Stomach (tissue), 4 donors: ENCODE results near the gene LRRC28.

Experiments used
- CTCF ChIP-seq, 7 experiments: fragments of 450-650 bp in 4 of 7; fragments of 200-600 bp in 3 of 7; sonication (generic) in 3 of 7; IDR thresholded peaks; one replicate each; pipeline ENCODE4 v1.5.1; 2016 to 2019; ENCODE audit warnings: antibody characterized with exemption in 7 of 7, control low read depth in 2 of 7, mild to moderate bottlenecking in 1 of 7
- EP300 ChIP-seq: sonication (generic); formaldehyde crosslinking; IDR thresholded peaks from one replicate; pipeline ENCODE4 v1.6.1; 2017; ENCODE audit warnings: antibody characterized with exemption
- POLR2A ChIP-seq, 4 donors: fragments of 450-650 bp; IDR thresholded peaks; one replicate each; pipeline ENCODE4 v1.6.1; 2016; ENCODE audit warnings: antibody characterized with exemption in 4 of 4, control low read depth in 2 of 4, mild to moderate bottlenecking in 1 of 4, moderate library complexity in 1 of 4
- POLR2AphosphoS5 ChIP-seq, 3 donors: sonication (generic); formaldehyde crosslinking; IDR thresholded peaks; one replicate each; pipeline ENCODE4 v1.6.1; 2016; ENCODE audit warnings: antibody characterized with exemption in 3 of 3

DNA sequence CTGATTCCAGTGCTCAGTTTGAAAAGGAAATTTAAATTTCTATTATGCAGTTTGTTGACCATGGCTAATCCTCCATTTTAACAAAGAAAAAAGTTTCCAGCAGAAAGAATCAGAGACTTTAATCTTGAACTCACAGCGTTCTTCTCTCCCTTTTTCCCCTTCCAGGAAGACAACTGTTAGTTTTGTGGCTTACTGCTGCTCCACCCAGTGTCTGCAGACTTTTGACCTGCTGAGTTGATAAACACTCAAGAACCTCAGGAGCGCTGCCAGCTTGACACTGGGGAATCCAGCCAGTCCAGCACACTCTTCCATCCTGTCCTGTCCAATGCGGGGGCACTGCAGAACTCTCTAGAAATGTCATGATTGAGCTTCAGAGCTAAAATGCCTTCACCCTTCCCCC is 134.6 kb downstream of the LRRC28 start:
- TF ChIP-seq CTCF (IDR thresholded peaks at IDR 0.05) (no peak), POLR2A (IDR thresholded peaks at IDR 0.05) (no peak), EP300 (no peak), POLR2AphosphoS5 (IDR thresholded peaks at IDR 0.05) (peak in 1 of 3 donors; percentile 44)
